NCI-H1105 (cell line): ENCODE measurements around the gene HOXD13.

Source experiments
- DNase-seq: peaks from one replicate; lab custom pipeline; 2025; lab: John Stamatoyannopoulos, UW

Gene HOXD13

DNA sequence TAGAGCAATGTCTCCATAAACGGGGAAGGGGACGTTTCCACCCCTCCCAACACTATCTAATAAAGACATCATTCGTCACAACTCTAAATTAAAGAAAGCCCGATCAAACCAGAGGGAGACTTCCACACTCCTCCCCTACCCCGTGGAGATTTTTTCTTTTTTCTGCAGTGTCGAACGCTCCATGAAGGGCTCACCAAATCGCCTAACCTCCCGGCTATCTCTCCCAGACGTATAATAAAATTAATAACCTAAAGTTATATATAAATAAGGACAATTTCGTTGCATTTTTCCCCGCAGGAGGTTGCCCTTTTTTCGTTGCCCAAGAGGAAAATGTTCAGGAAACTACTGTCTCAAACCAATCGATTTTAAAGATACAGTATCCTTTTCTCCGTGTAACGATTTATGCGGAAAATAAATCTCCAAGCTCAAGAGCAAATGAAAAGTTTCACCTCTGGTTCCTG, 11.1 kb upstream of the HOXD13 start:
- no peak for DNase-seq

GRCh38 chr2:176081837-176082524, 10.5 kb upstream of the HOXD13 start:
- DNase-seq, result no peak

DNA sequence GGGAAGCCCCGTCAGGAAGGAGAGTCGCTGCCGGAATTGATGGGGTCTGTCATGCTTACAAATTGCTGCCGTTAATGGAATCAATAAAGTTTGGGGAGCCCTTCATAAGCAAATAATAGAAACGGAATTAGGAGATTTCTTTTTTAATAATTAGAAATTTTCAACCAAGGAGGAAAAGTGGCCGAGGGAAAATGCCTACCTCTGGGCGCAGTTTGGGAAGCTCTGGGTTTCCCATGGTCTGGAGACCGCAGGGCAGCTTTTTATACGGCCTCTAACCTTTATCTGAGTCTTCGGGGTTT, 10.0 kb upstream of the HOXD13 start:
- DNase-seq, result no peak

DNA sequence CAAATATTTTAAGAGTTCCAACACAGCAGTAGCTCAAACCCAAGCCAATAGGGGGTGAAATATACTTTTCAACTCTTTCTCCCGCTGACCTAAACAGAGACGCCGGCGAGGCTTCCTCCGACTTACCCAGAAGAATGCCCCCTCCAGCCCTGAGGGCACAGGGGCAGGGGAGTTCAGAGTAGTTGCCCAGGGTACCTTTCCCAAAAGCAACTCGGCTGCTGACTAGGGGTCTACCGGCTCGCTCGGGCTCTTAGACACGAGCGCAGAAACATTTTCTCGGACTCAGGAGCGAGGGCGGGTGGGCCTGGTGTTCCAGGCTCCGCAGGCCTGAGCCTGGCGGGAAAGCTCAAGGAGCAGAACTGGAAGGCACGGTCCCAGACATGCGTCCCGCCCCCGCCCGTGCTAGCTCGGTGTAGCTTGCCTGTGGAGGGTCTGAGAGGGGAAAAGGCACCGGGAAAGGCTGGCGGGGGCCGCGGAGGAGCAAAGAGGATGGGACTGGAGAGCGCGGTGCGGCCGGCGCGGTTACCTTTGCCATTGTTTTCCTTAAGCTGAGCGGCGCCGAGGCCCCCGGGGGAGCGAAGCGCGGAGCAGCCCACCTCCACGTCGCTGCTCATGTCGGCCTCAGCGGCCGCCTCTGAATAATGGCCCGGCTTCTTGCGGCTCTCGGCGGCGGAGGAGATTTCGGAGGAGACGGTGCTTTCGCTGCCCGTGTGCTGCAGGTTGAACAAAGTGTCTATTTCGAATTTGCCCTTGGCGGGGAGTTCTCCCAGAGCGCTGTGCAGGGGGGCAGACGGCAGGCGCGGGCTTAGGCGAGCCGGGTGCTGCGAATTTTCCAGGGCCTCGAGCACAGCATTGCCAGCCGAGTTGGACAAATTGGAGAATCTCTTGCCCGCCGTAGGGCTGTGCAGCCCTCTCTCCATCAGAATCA, 9.4 kb upstream of the HOXD13 start:
- no peak for DNase-seq

DNA sequence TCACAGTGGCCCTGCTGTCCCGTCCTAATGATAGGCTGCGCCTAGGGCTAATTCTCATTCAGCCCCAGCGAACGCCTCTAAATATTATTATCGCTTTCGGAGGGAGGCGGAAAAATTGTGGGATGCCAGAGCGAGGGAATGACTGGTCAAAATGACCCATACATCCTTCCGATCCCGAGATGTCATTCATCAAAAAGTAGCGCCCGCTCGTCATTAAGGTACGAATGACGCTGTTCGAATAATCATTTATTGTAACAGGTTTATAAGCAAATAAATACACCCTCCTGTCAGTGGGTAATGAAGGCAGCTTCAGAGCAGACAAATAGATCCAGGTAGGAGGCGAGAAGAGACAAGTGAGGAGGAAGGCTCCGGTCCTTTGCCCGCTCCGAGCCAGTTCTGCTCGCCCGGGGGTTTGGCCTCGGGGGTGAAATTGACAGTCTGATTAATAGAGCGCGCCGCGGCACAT, 8.7 kb upstream of the HOXD13 start, which contains the start of gene EVX2:
EVX2 (minus strand) TSS at position 167 of the 466 bp plus-strand sequence. CDS start 186 bp downstream, outside the sequence.
- DNase-seq, result no peak

GRCh38 chr2:176084611-176085119, 7.9 kb upstream of the HOXD13 start:
- DNase-seq, result no peak

DNA sequence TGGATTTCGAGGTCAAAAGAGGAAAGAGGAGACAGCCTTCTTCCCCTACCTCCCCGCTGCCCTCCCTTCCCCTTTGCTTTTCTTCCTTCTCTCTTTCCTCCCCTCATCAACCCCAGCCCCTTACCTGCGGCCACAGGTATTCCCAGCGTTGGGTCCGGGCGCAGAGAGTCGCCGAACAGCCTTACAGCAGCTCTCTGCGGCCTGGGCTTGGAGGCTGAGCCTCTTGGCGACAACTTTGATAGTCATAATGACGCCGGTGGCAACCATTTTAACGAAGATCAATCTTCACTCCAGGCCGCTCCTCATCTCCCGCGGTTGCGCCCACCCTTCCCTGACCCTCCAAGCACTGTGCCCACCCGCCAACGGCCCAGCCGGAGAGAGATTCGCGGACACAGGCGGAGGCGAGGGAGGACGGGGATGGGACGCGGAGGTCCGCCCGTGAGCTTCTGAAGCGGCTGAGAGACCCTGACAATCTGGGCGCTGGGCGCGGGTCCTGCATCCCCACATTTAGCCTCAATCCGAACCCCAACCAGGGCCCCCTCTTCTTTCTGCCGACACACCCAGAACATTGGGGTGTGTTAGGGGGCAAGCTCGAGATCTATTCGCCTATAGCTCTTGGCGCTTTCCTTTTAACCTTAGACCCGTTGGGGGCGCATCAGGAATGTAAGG, 7.3 kb upstream of the HOXD13 start:
- DNase-seq, result no peak

DNA sequence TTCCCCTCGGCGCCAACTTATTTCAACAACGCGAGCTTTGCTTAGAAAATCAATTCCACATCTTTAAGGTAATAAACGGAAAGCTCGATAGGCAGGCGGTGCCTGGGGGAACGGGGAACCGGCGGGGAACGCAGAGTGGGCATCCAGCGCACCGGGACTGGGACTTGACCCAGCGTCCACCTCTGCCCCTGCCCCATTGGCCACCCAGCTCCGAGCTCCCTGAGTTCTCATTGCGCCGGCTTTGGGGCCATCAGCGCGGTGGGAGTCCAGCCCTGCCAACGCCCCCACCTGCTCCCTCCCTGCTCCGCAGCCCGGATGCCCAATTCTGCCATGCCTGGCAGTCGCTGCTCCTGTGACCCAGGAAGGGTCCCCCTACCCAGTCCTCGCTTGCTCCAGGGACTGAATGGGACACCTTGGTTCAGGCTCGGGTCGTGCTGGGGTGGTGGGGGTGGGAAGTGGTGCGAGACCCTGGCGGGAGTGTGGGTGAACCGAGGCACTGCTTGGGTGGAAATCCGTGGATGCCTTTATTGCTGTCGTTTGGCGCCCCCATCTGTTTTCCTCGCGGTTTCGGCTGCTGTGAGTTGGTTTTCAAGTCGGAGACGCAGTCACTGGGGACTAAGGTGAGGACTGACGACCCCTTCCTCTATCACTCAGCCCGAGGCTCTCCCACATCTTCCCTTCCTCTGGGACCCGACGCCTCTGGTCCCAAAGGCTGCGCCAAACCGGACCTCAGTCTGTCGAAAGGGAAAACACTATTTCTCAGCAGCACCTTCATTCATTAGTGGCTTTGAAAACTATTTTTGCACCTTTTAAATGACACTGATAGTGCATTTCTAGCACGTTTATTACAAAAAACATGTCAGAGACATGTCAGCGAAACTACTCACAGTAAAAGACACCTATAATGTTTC, 6.4 kb upstream of the HOXD13 start:
- no peak for DNase-seq

GRCh38 chr2:176087330-176088047, 5.0 kb upstream of the HOXD13 start:
- DNase-seq, result no peak

DNA sequence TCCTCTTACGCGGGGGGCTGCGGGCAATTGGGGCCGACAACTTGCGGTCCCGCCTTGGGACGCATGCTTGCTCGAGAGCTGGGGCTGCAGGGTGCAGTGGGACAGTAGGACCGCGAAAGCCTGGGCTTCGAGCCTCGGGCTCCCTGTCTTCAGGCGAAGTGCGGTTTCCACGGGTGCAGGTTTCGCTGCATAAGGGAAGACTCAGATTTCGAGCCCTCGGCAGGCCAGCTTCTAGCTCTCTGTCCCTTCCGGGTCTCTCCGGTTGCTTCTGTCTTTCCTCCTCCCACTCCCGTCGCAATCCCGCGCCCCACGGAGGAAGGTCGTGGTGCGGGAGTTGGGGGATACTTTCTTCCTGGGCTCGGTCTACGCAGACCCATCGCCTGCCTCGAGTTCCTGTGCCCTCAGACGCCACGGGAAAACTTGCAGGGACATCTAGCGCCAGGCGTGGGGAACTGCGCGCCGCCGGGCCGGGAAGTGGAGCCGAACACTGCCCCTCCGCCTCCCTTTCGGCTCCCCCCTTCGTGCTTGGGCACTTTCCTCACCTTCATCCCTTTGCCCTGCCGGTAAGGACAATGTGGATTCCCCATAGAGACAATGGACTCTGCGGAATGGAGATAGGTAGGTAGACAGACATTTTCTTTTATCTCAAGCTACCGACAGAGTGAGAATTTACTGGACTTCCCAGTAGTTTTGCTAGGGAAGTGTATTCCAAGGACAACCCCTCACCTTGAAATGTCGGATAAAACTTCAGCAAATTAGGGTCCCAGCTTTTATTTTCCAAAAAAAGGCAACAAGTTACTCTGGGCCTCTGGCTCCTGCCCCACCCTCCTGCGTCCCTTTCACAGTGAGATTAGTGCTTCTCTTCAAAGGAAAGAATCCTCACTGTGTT, 4.2 kb upstream of the HOXD13 start:
- no peak for DNase-seq

DNA sequence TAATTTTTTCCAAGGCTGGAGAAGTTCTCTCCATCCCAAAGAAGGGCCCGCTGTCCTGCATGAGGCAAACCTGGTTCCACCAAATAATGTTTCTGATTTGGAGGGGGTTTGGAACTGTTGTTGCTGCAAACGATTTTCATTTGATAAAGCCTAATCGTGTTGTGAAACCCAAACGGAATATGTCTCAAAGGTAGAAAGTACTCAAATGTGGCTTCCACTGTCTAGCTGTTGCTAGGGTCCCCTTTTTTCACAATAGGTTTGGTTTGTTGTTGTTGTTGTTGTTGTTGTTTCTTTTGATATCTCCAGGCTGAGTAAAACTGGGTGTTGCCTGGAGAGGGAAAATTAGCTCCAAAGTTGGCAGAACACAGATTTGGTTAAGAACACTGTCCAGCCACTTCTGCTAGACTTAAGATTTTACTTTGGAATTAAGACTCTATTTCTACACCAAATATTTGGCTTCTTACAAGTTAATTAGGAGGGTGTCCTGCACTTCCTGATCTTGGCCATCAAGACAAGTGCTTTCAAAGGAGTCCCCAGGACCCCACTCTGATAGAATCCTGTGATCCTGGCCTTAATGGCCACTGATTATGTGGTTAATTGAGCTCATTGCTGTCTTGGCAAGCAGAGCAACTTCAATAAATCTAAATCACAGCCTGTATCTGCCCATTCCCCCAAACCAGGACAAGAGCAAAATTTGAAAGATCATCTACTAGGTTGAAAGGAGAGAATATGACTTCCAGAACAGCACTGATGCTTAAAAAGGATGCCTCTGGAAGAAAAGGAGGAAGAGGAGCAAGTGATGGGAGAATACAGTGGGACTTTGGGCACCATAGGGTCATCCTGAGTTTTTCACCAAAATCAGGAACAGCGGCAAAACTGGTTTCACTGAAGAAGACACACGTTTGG, 3.3 kb upstream of the HOXD13 start:
- no peak for DNase-seq

DNA sequence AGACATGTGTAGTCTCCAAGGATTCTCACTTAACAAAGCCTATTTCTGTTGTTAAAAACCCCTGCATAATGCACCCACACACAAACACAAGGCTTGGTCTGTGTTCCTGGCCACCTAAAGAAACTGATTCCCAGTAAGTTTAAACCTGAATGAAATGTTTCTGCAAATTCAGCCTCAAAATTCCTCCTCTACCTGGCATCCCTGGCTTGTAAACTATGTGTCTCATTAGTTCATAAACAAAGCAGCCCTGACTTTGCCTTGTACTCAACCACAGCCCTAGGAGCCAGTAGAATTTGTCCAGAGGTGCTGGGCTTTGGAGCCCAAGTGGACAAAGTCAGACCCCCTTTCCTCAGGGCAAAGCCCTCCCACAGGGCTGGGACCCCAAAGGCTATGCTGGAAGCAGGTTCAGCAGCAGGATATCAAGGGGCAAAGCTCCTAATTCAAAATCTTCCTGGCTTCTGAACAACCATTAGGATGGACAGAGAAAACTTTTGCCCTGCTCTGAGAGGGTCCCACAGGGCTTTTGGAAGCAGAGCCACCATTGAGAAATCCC, 2.6 kb upstream of the HOXD13 start:
- DNase-seq, result no peak

- DNase-seq, result no peak
Measured at GRCh38 chr2:176090862-176091261, 1.7 kb upstream of the HOXD13 start.

- no peak for DNase-seq
Measured at GRCh38 chr2:176091329-176092258, 927 bp upstream of the HOXD13 start.

GRCh38 chr2:176093145-176093897, 800 bp downstream of the HOXD13 start:
- no peak for DNase-seq

DNA sequence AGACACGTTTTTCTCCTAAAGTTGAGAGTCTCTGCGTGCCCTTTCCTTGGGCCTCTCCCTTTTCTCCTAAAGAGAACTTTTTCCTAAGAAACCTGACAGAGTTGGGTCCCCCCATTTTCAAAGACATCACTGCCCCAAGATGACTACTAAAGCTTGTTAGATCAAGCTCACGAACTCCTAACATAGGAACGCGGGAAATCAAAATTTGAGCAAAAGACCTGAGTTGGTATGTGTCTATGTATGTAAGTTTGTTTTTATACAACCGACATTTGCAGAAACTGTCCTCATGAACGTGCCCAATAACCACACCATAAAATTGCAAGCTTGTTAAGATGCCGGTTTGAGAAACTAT, 1.4 kb downstream of the HOXD13 start:
- no peak for DNase-seq
